SK-N-SH (cell line): ENCODE data around the gene TGIF1. TPM values are rescaled to one million over a fixed set of nuclear protein-coding genes. Genes with fewer than 3 reads are reported as not detected.
A peak's percentile ranks its signal among the peaks of the same experiment; 100 is the strongest.

ENCODE experiments used
- CTCF ChIA-PET: fragments of 300-600, 350-600 bp; formaldehyde crosslinking; extraction: SDS; loops from one replicate; lab custom pipeline; 2021; lab: Yijun Ruan, JAX
- POLR2A ChIA-PET: fragments of 350-600 bp; sonication (Branson Sonifier 250); formaldehyde crosslinking; extraction: SDS; loops from one replicate; lab custom pipeline; 2020; ENCODE audit warnings: antibody characterized with exemption, inconsistent platforms; lab: Yijun Ruan, JAX
- DNase-seq: peaks from one replicate; pipeline ENCODE4 v3.0.0; 2012
- H2AFZ ChIP-seq: fragments of 200-600 bp; sonication (generic); 2 replicates; pipeline ENCODE4 v1.8.1; 2016; ENCODE audit warnings: antibody characterized with exemption, mild to moderate bottlenecking, low read depth
- H3F3A ChIP-seq: fragments of 200-600 bp; sonication (generic); replicated peaks from 2 replicates; pipeline ENCODE3; 2016; ENCODE audit warnings: antibody characterized with exemption, mild to moderate bottlenecking; ENCODE audit not compliant: insufficient read depth
- H3K27ac ChIP-seq, 2 experiments: fragments of 200-500 bp in 1 of 2; fragments of 200-600 bp in 1 of 2; sonication (Bioruptor generic) in 1 of 2; sonication (generic), shearing (Covaris generic) in 1 of 2; 2 replicates each; pipeline versions ENCODE4 v1.5.1 to v1.6.1; 2014 to 2016; ENCODE audit warnings: low read depth in 2 of 2, inconsistent platforms in 1 of 2, low read length in 1 of 2, mild to moderate bottlenecking in 1 of 2, mixed read lengths in 1 of 2
- H3K27me3 ChIP-seq: fragments of 200-600 bp; sonication (generic), shearing (Covaris generic); 2 replicates; pipeline ENCODE4 v1.6.1; 2016; ENCODE audit warnings: mixed run types; ENCODE audit not compliant: insufficient read depth
- H3K36me3 ChIP-seq, 2 experiments: fragments of 200-500 bp in 1 of 2; fragments of 200-600 bp in 1 of 2; sonication (Bioruptor generic) in 1 of 2; sonication (generic) in 1 of 2; replicated peaks in 1 of 2; 2 replicates each; pipeline versions ENCODE3 to v1.5.1; 2014 to 2016; ENCODE audit warnings: low read length in 1 of 2, mild to moderate bottlenecking in 1 of 2; ENCODE audit not compliant: insufficient read depth in 2 of 2, control insufficient read depth in 1 of 2
- H3K4me1 ChIP-seq, 2 experiments: fragments of 200-500 bp in 1 of 2; fragments of 200-600 bp in 1 of 2; sonication (Bioruptor generic) in 1 of 2; sonication (generic), shearing (Covaris generic) in 1 of 2; 2 replicates each; pipeline versions ENCODE4 v1.5.1 to v1.6.1; 2014 to 2016; ENCODE audit warnings: low read depth in 1 of 2, low read length in 1 of 2, mixed run types in 1 of 2; ENCODE audit not compliant: insufficient read depth in 2 of 2, control insufficient read depth in 1 of 2
- H3K4me2 ChIP-seq: fragments of 200-600 bp; sonication (generic), shearing (Covaris generic); 2 replicates; pipeline ENCODE4 v1.6.1; 2017; ENCODE audit warnings: mixed run types
- H3K4me3 ChIP-seq, 2 experiments: fragments of 200-500 bp in 1 of 2; fragments of 200-600 bp in 1 of 2; sonication (Bioruptor generic) in 1 of 2; sonication (generic), shearing (Covaris generic) in 1 of 2; 2 replicates each; pipeline versions ENCODE4 v1.5.1 to v1.8.1; 2014 to 2016; ENCODE audit warnings: low read depth in 2 of 2, inconsistent platforms in 1 of 2, low read length in 1 of 2, mild to moderate bottlenecking in 1 of 2, mixed read lengths in 1 of 2, moderate library complexity in 1 of 2
- H3K79me2 ChIP-seq: fragments of 200-600 bp; sonication (generic); 2 replicates; pipeline ENCODE4 v1.8.1; 2017; ENCODE audit warnings: mild to moderate bottlenecking; ENCODE audit not compliant: insufficient read depth
- H3K9ac ChIP-seq: fragments of 200-600 bp; sonication (generic); 2 replicates; pipeline ENCODE4 v1.6.1; 2017; ENCODE audit warnings: mixed run types
- H3K9me2 ChIP-seq: fragments of 200-600 bp; sonication (generic); 2 replicates; pipeline ENCODE4 v1.6.1; 2017; ENCODE audit warnings: mixed run types
- H3K9me3 ChIP-seq: fragments of 200-600 bp; sonication (generic); 2 replicates; pipeline ENCODE4 v1.6.1; 2017; ENCODE audit warnings: mixed run types, mild to moderate bottlenecking, moderate library complexity
- H4K20me1 ChIP-seq: fragments of 200-600 bp; sonication (generic); 2 replicates; pipeline ENCODE4 v1.6.1; 2017; ENCODE audit warnings: mild to moderate bottlenecking, mixed run types; ENCODE audit not compliant: insufficient read depth
- CHD2 ChIP-seq: fragments of 150-350 bp; IDR thresholded peaks from 2 replicates; pipeline ENCODE4 v1.6.1; 2018; ENCODE audit warnings: low read length; ENCODE audit not compliant: partially characterized antibody
- EZH2phosphoT487 ChIP-seq: fragments of 200-600 bp; sonication (generic); IDR thresholded peaks from 2 replicates; pipeline ENCODE4 v1.6.1; 2017; ENCODE audit warnings: low read depth, mixed run types, mild to moderate bottlenecking, antibody characterized with exemption, moderate library complexity, borderline replicate concordance
- GABPA ChIP-seq: IDR thresholded peaks from 2 replicates; pipeline ENCODE4 v1.4.0; 2012; ENCODE audit warnings: low read depth, mild to moderate bottlenecking
- JUND ChIP-seq: IDR thresholded peaks from 2 replicates; pipeline ENCODE4 v1.4.0; 2012
- MEF2A ChIP-seq: IDR thresholded peaks from 2 replicates; pipeline ENCODE4 v1.4.0; 2012; ENCODE audit warnings: low read depth, borderline replicate concordance
- NFIC ChIP-seq: IDR thresholded peaks from 2 replicates; pipeline ENCODE4 v1.4.0; 2012; ENCODE audit warnings: borderline replicate concordance
- TAF1 ChIP-seq: IDR thresholded peaks from 2 replicates; pipeline ENCODE4 v1.6.1; 2012; ENCODE audit warnings: low read depth, mild to moderate bottlenecking, low read length, moderate library complexity, borderline replicate concordance
- TCF12 ChIP-seq: IDR thresholded peaks from 2 replicates; pipeline ENCODE4 v1.4.0; 2012
- WGBS: methylation state at CpG from one replicate; pipeline ENCODE4 v1.1.6; 2017; ENCODE audit warnings: low lambda C conversion rate; 5-methylcytosine and 5-hydroxymethylcytosine counted together
- polyA plus RNA-seq, 3 experiments: library from polyadenylated mRNA; depleted of rRNA; stranded (reverse); fragments of >200 nt; gene quantifications; 2 replicates each; pipeline ENCODE4 v1.2.3, GENCODE V29; 2012
- TF ChIP-seq, protein P1 (sequence below): fragments of 150-350 bp; IDR thresholded peaks from 2 replicates; pipeline ENCODE4 v1.6.1; 2016; ENCODE audit warnings: mild to moderate bottlenecking, low read depth, low read length
- TF ChIP-seq, protein P2 (sequence below): IDR thresholded peaks from 2 replicates; pipeline ENCODE4 v1.6.1; 2012; ENCODE audit warnings: mild to moderate bottlenecking, low read depth, low read length, moderate library complexity
- TF ChIP-seq, protein P3 (sequence below): IDR thresholded peaks from 2 replicates; pipeline ENCODE4 v1.4.0; 2012; ENCODE audit warnings: low read depth, borderline replicate concordance
- TF ChIP-seq, protein P4 (sequence below): fragments of 150-350 bp; IDR thresholded peaks from 2 replicates; pipeline ENCODE4 v1.6.1; 2017; ENCODE audit warnings: antibody characterized with exemption, low read length, low read depth, borderline replicate concordance
- TF ChIP-seq, protein P5 (sequence below): IDR thresholded peaks from 2 replicates; pipeline ENCODE4 v1.4.0; 2012; ENCODE audit warnings: low read depth

Gene TGIF1
- polyA plus RNA-seq, 1 of the 3 experiments (the other 2 are of a cell fraction), result 113 TPM

DNA sequence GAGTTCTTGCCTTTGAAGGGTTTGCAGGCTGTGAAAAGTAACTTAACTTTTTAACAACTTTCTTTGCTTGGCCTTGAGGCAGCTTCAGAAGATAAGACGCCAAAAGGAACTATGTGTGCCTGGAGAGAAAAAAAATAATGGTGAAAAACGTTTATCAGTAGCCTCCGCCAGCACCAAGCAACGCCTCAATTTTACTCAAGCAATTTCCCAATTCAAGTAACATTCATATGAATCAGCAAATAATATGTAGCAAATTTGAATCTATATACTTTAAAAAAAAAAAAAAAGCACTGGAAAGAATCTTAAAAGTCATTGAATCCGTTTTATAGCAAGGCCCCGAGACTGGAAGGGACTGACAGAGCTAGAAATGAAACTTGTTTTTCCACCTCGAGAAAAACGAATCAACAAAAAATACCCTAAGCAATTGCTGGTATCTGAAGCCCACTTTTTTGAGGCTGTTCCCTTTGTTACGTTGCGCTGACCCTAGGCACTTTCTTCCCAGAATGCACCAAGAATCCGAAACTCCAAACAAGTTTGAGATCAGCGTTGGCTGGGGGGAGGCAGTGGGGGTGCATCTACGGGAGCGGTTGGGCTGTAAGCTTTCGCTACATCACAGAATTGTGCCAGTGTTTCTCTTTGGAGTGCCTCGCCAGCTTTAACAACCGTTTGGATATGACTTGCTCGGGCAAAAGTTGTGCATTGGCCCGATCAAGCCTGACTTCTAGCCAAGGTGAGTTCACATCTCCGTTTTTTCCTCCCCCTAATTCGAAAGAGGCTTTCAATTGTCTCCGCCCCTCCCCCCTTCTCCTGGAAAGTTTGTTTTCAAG, 2.7 kb upstream of the TGIF1 start:
- H2AFZ ChIP-seq, result peak overlapping the region; percentile 44
- POLR2A ChIA-PET, result interaction anchor here (0.7 to 1.2 kb wide), 2 partner anchors 124 to 147 kb away, joined by 3 to 6 read pairs; no protein-coding TSS in a partner anchor
- no peaks in the 10 kb centered on the region for H3K9me2 ChIP-seq
- H3K27ac ChIP-seq, result peak overlapping the region; percentile 98 to 99
- H3K4me2 ChIP-seq, result peak overlapping the region; percentile 86
- DNase-seq, result peak; percentile 12
- H3K79me2 ChIP-seq, result peaks cover 33% of the 10 kb centered on the region
- 0 out of 2 replicates have a peak, but pooled peaks have one; percentile 1 for TF ChIP-seq JUND
- TF ChIP-seq, protein P1, sequence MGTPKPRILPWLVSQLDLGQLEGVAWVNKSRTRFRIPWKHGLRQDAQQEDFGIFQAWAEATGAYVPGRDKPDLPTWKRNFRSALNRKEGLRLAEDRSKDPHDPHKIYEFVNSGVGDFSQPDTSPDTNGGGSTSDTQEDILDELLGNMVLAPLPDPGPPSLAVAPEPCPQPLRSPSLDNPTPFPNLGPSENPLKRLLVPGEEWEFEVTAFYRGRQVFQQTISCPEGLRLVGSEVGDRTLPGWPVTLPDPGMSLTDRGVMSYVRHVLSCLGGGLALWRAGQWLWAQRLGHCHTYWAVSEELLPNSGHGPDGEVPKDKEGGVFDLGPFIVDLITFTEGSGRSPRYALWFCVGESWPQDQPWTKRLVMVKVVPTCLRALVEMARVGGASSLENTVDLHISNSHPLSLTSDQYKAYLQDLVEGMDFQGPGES, result no peak
- TF ChIP-seq, all 33 proteins: peak for 1
- Histone ChIP-seq H3F3A (peaks cover 26% of the 10 kb centered on the region), H3K9me3 (no peaks in the 10 kb centered on the region), H3K4me3 (peak overlapping the region; percentile 74 to 93), H3K27me3 (no peaks in the 10 kb centered on the region), H3K36me3 (no peaks in the 10 kb centered on the region), H4K20me1 (no peaks in the 10 kb centered on the region), H3K4me1 (peaks cover 11 to 13% of the 10 kb centered on the region in 2 experiments), H3K9ac (peak overlapping the region; percentile 99)
- 11% methylated on average over 20 of the region's 22 CpGs for WGBS
- CTCF ChIA-PET, result interaction anchor here (0.7 to 3.3 kb wide), 11 partner anchors 8 to 219 kb away, joined by 3 to 25 read pairs (median 6); no protein-coding TSS in a partner anchor

DNA sequence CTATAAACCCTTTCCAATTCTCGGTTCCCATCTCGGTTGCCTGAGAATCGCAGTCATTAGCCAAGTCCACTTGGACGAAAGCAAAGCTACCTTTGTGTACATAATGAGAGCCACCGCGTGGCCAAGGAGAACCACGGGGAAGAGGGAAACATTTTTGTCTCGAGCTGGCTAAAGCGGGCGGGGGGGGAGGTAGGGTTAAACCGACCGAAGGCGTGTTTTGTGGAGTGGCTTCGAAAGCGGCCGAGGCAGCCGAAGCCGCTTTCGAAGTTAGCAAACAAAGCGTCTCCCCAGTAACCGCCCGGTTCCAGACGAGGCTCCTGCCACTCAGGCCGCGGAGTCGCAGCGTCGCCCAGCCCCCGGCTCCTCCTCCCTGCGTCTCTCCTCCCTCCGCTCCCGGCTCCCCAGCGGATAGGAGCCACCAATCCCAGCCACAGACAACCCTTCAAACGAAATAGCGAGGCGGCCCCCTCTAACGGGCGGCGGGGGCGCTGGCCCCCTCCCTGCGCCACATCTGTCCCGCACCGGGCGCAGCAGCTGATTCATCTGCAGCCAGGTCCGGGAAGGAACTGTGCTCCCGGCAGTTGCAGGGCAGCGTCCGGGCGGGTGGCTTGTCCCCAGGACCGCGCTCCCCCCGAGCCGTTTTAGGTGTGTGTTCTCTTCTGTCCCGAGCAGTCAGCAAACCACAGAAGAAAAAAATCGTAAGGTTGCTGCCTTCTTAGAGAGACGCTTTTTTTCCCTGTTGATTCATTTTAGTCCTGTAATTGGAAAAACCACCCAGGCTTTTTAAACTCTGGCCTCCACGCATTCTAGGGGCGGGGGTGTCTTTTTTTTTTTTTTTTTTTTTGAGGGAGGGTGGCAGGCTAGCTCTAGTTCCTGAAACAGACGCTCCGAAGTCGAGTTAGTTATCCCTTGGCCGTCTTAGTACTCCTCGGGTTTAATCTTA, 1.8 kb upstream of the TGIF1 start:
- H3K4me3 ChIP-seq, result peak overlapping the region; percentile 74 to 93
- ChIA-PET POLR2A (interaction anchor here (0.7 to 1.2 kb wide), 2 partner anchors 123 to 146 kb away, joined by 3 to 6 read pairs; no protein-coding TSS in a partner anchor), CTCF (interaction anchor here (0.7 to 3.3 kb wide), 11 partner anchors 12 to 218 kb away, joined by 3 to 25 read pairs (median 6); no protein-coding TSS in a partner anchor)
- H3K9ac ChIP-seq, result peak overlapping the region; percentile 99
- no peaks in the 10 kb centered on the region; the same call in 1 of the 2 replicates for H4K20me1 ChIP-seq
- peaks cover 42% of the 10 kb centered on the region for H3K79me2 ChIP-seq
- H2AFZ ChIP-seq, result peak overlapping the region; percentile 44
- no peaks in the 10 kb centered on the region for H3K9me2 ChIP-seq
- H3K4me2 ChIP-seq, result peak overlapping the region; percentile 86
- no peaks in the 10 kb centered on the region for H3K27me3 ChIP-seq
- peaks cover 15 to 20% of the 10 kb centered on the region in 2 experiments for H3K4me1 ChIP-seq
- H3K9me3 ChIP-seq, result no peaks in the 10 kb centered on the region
- under 1% methylated on average over 46 of the region's 63 CpGs for WGBS
- peak overlapping the region; percentile 98 to 99 for H3K27ac ChIP-seq
- H3K36me3 ChIP-seq, result no peaks in the 10 kb centered on the region
- peaks cover 33% of the 10 kb centered on the region for H3F3A ChIP-seq
- peak; percentile 88 for DNase-seq
- TF ChIP-seq CHD2 (no peak), NFIC (peak; percentile 34; the same call in 1 of the 2 replicates), TAF1 (peak; percentile 79), GABPA (peak; percentile 11), MEF2A (peak; percentile 25; the same call in 1 of the 2 replicates), EZH2phosphoT487 (no peak), TCF12 (peak; percentile 67)
- TF ChIP-seq, protein P2, sequence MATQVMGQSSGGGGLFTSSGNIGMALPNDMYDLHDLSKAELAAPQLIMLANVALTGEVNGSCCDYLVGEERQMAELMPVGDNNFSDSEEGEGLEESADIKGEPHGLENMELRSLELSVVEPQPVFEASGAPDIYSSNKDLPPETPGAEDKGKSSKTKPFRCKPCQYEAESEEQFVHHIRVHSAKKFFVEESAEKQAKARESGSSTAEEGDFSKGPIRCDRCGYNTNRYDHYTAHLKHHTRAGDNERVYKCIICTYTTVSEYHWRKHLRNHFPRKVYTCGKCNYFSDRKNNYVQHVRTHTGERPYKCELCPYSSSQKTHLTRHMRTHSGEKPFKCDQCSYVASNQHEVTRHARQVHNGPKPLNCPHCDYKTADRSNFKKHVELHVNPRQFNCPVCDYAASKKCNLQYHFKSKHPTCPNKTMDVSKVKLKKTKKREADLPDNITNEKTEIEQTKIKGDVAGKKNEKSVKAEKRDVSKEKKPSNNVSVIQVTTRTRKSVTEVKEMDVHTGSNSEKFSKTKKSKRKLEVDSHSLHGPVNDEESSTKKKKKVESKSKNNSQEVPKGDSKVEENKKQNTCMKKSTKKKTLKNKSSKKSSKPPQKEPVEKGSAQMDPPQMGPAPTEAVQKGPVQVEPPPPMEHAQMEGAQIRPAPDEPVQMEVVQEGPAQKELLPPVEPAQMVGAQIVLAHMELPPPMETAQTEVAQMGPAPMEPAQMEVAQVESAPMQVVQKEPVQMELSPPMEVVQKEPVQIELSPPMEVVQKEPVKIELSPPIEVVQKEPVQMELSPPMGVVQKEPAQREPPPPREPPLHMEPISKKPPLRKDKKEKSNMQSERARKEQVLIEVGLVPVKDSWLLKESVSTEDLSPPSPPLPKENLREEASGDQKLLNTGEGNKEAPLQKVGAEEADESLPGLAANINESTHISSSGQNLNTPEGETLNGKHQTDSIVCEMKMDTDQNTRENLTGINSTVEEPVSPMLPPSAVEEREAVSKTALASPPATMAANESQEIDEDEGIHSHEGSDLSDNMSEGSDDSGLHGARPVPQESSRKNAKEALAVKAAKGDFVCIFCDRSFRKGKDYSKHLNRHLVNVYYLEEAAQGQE, result no peak; the same call in 1 of the 2 replicates
- TF ChIP-seq, protein P3, sequence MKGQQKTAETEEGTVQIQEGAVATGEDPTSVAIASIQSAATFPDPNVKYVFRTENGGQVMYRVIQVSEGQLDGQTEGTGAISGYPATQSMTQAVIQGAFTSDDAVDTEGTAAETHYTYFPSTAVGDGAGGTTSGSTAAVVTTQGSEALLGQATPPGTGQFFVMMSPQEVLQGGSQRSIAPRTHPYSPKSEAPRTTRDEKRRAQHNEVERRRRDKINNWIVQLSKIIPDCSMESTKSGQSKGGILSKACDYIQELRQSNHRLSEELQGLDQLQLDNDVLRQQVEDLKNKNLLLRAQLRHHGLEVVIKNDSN, result no peak
- TF ChIP-seq, protein P1, result no peak
- TF ChIP-seq, protein P4, sequence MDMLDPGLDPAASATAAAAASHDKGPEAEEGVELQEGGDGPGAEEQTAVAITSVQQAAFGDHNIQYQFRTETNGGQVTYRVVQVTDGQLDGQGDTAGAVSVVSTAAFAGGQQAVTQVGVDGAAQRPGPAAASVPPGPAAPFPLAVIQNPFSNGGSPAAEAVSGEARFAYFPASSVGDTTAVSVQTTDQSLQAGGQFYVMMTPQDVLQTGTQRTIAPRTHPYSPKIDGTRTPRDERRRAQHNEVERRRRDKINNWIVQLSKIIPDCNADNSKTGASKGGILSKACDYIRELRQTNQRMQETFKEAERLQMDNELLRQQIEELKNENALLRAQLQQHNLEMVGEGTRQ, result no peak
- TF ChIP-seq, protein P5, sequence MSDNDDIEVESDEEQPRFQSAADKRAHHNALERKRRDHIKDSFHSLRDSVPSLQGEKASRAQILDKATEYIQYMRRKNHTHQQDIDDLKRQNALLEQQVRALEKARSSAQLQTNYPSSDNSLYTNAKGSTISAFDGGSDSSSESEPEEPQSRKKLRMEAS, result peak; percentile 83
